GM10266 (cell line): ENCODE measurements around the gene EMC9.
"Not testable (repeated sequence)": the region's sequence is repeated elsewhere in the genome, so short reads cannot be mapped to it uniquely, and the experiment has no call there.

Experiments used
- DNase-seq: peaks from one replicate; pipeline ENCODE4 v3.0.0; 2012; ENCODE audit errors: extremely low spot score
- CTCF ChIP-seq: IDR thresholded peaks from 2 replicates; pipeline ENCODE4 v1.5.1; 2012; ENCODE audit warnings: mild to moderate bottlenecking, low read depth; ENCODE audit not compliant: control insufficient read depth, insufficient read depth; ENCODE audit errors: missing control alignments

EMC9 gene

DNA sequence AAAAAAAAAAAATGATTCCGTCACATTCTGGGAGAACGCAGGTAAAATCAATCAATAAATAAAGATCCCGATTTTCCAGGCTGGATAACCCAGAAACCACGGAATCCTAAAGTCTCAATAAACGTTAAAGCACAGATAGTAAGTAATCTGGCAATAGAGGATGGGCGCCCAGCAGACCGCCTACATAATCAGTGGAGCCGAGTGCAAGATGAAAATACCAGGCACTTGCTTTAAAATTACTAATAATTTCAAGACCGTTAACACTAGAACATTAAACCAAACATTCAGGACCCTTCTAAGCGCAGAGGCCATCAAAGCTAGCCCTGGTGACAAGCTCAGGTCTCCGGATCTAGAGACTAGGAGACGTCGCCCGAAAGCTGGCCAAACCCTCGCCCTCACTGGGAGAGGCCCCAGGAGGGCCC, 28.0 kb downstream of the EMC9 start:
- no peak for TF ChIP-seq CTCF
- DNase-seq, result no peak

DNA sequence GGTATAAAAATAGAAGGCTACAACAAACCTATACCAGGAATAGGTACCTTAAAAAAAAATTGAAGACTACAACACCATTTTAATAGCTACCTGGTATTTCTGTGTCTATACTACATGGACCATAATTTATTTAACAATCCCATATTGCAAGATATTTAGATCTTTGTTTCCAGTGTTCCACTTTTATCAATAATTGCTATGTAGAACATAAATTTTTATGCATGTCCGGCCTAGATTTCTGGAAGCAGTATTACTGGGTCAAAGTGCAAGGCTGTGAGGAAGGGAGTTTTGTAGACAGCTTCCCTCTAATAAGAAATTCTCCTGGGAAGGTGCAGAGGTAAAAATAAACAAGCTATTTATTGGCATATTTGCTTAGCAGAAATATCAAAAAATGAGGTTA, 30.9 kb downstream of the EMC9 start:
- no peak for TF ChIP-seq CTCF
- DNase-seq, result no peak

- no peak for TF ChIP-seq CTCF
- DNase-seq, result no peak
Measured at GRCh38 chr14:24110060-24110459, 31.3 kb downstream of the EMC9 start.

- TF ChIP-seq CTCF, result no peak
- DNase-seq, result no peak
Measured at GRCh38 chr14:24108336-24108874, 33.0 kb downstream of the EMC9 start.

DNA sequence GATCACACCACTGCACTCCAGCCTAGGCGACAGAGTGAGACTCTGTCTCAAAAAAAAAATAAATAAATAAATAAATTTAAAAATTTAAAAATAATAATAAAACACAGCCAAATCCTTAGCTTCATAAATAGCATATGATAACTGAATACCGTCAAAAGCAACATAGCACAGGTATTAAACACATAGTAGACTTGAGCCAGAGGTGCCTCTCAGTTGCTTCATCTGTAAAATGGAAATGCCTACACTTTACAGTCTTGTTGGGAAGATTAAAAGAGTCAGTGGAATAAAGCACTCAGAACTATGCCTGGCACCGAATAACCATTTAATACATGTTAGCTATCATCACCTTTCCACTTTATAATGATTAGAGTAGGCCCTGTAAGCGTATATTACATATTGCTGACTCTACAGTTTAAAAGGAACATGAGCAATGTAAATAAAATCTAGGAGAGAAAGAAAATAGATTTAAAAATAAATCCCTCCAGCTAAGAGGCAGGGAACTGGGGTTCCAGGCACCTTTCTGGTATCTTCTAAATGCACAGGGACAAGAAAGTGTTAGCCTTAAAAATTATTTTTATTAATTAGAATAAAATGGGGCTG, 34.6 kb downstream of the EMC9 start:
- TF ChIP-seq CTCF, result no peak
- no peak for DNase-seq

DNA sequence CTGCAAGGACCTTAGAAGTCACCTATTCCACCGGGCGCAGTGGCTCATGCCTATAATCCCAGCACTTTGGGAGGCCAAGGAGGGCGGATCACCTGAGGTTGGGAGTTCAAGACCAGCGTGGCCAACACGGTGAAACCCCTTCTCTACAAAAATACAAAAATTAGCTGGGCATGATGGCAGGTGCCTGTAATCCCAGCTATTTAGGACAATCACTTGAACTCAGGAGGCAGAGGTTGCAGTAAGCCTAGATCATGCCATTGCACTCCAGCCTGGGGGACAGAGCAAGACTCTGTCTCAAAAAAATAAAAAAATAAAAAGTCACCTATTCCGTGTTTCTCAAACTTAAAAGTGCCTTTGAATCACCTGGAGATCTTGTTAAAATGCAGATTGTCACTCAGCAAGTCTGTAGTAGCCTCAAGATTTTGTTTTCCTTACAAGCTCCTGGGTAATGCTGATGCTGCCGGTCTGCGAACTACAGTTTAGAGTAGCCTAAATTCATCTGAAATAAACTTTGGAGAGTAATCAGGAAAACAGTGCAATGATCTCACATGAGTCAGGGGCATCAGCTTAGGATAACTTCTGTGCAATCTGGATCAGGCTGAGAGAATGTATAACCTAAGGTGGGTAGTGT, 35.7 kb downstream of the EMC9 start:
- not testable (repeated sequence) for DNase-seq

- no peak for TF ChIP-seq CTCF
- DNase-seq, result no peak
Measured at GRCh38 chr14:24103451-24103850, 37.9 kb downstream of the EMC9 start.
